ENCODE data around the gene PITHD1.
"Not testable (repeated sequence)": the region's sequence is repeated elsewhere in the genome, so short reads cannot be mapped to it uniquely, and the experiment has no call there.

PITHD1 gene

GRCh38 chr1:23772049-23772853 lies 6.0 kb upstream of the PITHD1 start:
- DNase-seq (ENCODE audit: insufficient read length, low spot score), result peak; percentile 47
- TF ChIP-seq POLR2A (IDR thresholded peaks at IDR 0.05; ENCODE audit: low read depth, low read length), result no peak
- no peak for TF ChIP-seq POLR2AphosphoS5 (IDR thresholded peaks at IDR 0.05; ENCODE audit: low read depth, low read length)
- no peak for TF ChIP-seq TAF1 (IDR thresholded peaks at IDR 0.05; ENCODE audit: low read depth, low read length)
- FAIRE-seq, result peak; percentile 91

GRCh38 chr1:23772854-23773242 lies 5.4 kb upstream of the PITHD1 start:
- no peak for TF ChIP-seq POLR2A (IDR thresholded peaks at IDR 0.05; ENCODE audit: low read depth, low read length)
- TF ChIP-seq PAX5 (IDR thresholded peaks at IDR 0.05; ENCODE audit: insufficient read depth, low read length, severe bottlenecking), result no peak
- TF ChIP-seq TAF1 (IDR thresholded peaks at IDR 0.05; ENCODE audit: low read depth, low read length), result no peak
- no peak for TF ChIP-seq POLR2AphosphoS5 (IDR thresholded peaks at IDR 0.05; ENCODE audit: low read depth, low read length)
- TF ChIP-seq POU2F2 (IDR thresholded peaks at IDR 0.05; ENCODE audit: low read depth, low read length), result no peak
- TF ChIP-seq SPI1 (IDR thresholded peaks at IDR 0.05; ENCODE audit: low read depth, low read length), result no peak
- DNase-seq (ENCODE audit: insufficient read length, low spot score), result no peak
- FAIRE-seq, result no peak

GRCh38 chr1:23774174-23774880 lies 3.9 kb upstream of the PITHD1 start:
- FAIRE-seq (no peak), DNase-seq (ENCODE audit: insufficient read length, low spot score) (no peak)

GRCh38 chr1:23776217-23776616 lies 2.0 kb upstream of the PITHD1 start:
- TF ChIP-seq PAX5 (IDR thresholded peaks at IDR 0.05; ENCODE audit: insufficient read depth, low read length, severe bottlenecking) (no peak), POLR2AphosphoS5 (IDR thresholded peaks at IDR 0.05; ENCODE audit: low read depth, low read length) (no peak), POLR2A (IDR thresholded peaks at IDR 0.05; ENCODE audit: low read depth, low read length) (no peak), TAF1 (IDR thresholded peaks at IDR 0.05; ENCODE audit: low read depth, low read length) (no peak), POU2F2 (IDR thresholded peaks at IDR 0.05; ENCODE audit: low read depth, low read length) (no peak), SPI1 (IDR thresholded peaks at IDR 0.05; ENCODE audit: low read depth, low read length) (no peak)
- no peak for DNase-seq (ENCODE audit: insufficient read length, low spot score)
- no peak for FAIRE-seq

More at GRCh38 chr1:23774174-23774880, 3.9 kb upstream of the PITHD1 start:
- TF ChIP-seq SPI1 (IDR thresholded peaks at IDR 0.05; ENCODE audit: low read depth, low read length) (no peak), POU2F2 (IDR thresholded peaks at IDR 0.05; ENCODE audit: low read depth, low read length) (no peak), POLR2A (IDR thresholded peaks at IDR 0.05; ENCODE audit: low read depth, low read length) (no peak), POLR2AphosphoS5 (IDR thresholded peaks at IDR 0.05; ENCODE audit: low read depth, low read length) (no peak), TAF1 (IDR thresholded peaks at IDR 0.05; ENCODE audit: low read depth, low read length) (no peak), PAX5 (IDR thresholded peaks at IDR 0.05; ENCODE audit: insufficient read depth, low read length, severe bottlenecking) (no peak)

- TF ChIP-seq POU2F2 (IDR thresholded peaks at IDR 0.05; ENCODE audit: low read depth, low read length), result no peak
- no peak for TF ChIP-seq POLR2AphosphoS5 (IDR thresholded peaks at IDR 0.05; ENCODE audit: low read depth, low read length)
- TF ChIP-seq SPI1 (IDR thresholded peaks at IDR 0.05; ENCODE audit: low read depth, low read length), result no peak
- no peak for TF ChIP-seq PAX5 (IDR thresholded peaks at IDR 0.05; ENCODE audit: insufficient read depth, low read length, severe bottlenecking)
- no peak for TF ChIP-seq TAF1 (IDR thresholded peaks at IDR 0.05; ENCODE audit: low read depth, low read length)
- TF ChIP-seq POLR2A (IDR thresholded peaks at IDR 0.05; ENCODE audit: low read depth, low read length), result no peak
- FAIRE-seq (no peak), DNase-seq (ENCODE audit: insufficient read length, low spot score) (no peak)
Observed at GRCh38 chr1:23779826-23780371, 1.7 kb downstream of the PITHD1 start.

- DNase-seq (ENCODE audit: insufficient read length, low spot score); FAIRE-seq: not testable (repeated sequence)
Observed at GRCh38 chr1:23783141-23783540, 4.9 kb downstream of the PITHD1 start.

- TF ChIP-seq SPI1 (IDR thresholded peaks at IDR 0.05; ENCODE audit: low read depth, low read length) (no peak), POLR2AphosphoS5 (IDR thresholded peaks at IDR 0.05; ENCODE audit: low read depth, low read length) (no peak), POU2F2 (IDR thresholded peaks at IDR 0.05; ENCODE audit: low read depth, low read length) (no peak), POLR2A (IDR thresholded peaks at IDR 0.05; ENCODE audit: low read depth, low read length) (no peak), TAF1 (IDR thresholded peaks at IDR 0.05; ENCODE audit: low read depth, low read length) (no peak), PAX5 (IDR thresholded peaks at IDR 0.05; ENCODE audit: insufficient read depth, low read length, severe bottlenecking) (no peak)
- no peak for FAIRE-seq
- DNase-seq (ENCODE audit: insufficient read length, low spot score), result no peak
Observed at GRCh38 chr1:23784846-23785245, 6.6 kb downstream of the PITHD1 start.

- DNase-seq (ENCODE audit: insufficient read length, low spot score), result no peak
- no peak for FAIRE-seq
Observed at GRCh38 chr1:23787701-23788100, 9.5 kb downstream of the PITHD1 start.

GRCh38 chr1:23788695-23789094 lies 10.5 kb downstream of the PITHD1 start:
- DNase-seq (ENCODE audit: insufficient read length, low spot score) (no peak), FAIRE-seq (no peak)
- TF ChIP-seq POLR2AphosphoS5 (IDR thresholded peaks at IDR 0.05; ENCODE audit: low read depth, low read length), result no peak
- no peak for TF ChIP-seq SPI1 (IDR thresholded peaks at IDR 0.05; ENCODE audit: low read depth, low read length)
- no peak for TF ChIP-seq POLR2A (IDR thresholded peaks at IDR 0.05; ENCODE audit: low read depth, low read length)
- TF ChIP-seq TAF1 (IDR thresholded peaks at IDR 0.05; ENCODE audit: low read depth, low read length), result no peak
- no peak for TF ChIP-seq PAX5 (IDR thresholded peaks at IDR 0.05; ENCODE audit: insufficient read depth, low read length, severe bottlenecking)
- TF ChIP-seq POU2F2 (IDR thresholded peaks at IDR 0.05; ENCODE audit: low read depth, low read length), result no peak

More at GRCh38 chr1:23787701-23788100, 9.5 kb downstream of the PITHD1 start:
- TF ChIP-seq POLR2A (IDR thresholded peaks at IDR 0.05; ENCODE audit: low read depth, low read length), result no peak
- no peak for TF ChIP-seq POU2F2 (IDR thresholded peaks at IDR 0.05; ENCODE audit: low read depth, low read length)
